ENCODE measurements around the gene MMD2.

Gene MMD2

GRCh38 chr7:4957847-4958476, 1.0 kb downstream of the MMD2 start:
- DNase-seq (ENCODE audit: low read depth): no peak

GRCh38 chr7:4951903-4952636, 6.9 kb downstream of the MMD2 start:
- peak; percentile 30 for DNase-seq (ENCODE audit: low read depth)

GRCh38 chr7:4951304-4951703, 7.7 kb downstream of the MMD2 start:
- DNase-seq (ENCODE audit: low read depth): no peak

GRCh38 chr7:4948402-4948801, 10.6 kb downstream of the MMD2 start:
- no peak for DNase-seq (ENCODE audit: low read depth)

GRCh38 chr7:4945949-4946348, 13.0 kb downstream of the MMD2 start:
- no peak for DNase-seq (ENCODE audit: low read depth)

- no peak for DNase-seq (ENCODE audit: low read depth)
Observed at GRCh38 chr7:4944939-4945338, 14.0 kb downstream of the MMD2 start.

GRCh38 chr7:4943297-4943696, 15.7 kb downstream of the MMD2 start:
- no peak for DNase-seq (ENCODE audit: low read depth)

- no peak for DNase-seq (ENCODE audit: low read depth)
Observed at GRCh38 chr7:4939971-4940728, 18.8 kb downstream of the MMD2 start.

- no peak for DNase-seq (ENCODE audit: low read depth)
Observed at GRCh38 chr7:4937411-4937810, 21.6 kb downstream of the MMD2 start.

- DNase-seq (ENCODE audit: low read depth): no peak
Observed at GRCh38 chr7:4934419-4935025, 24.5 kb downstream of the MMD2 start.

- DNase-seq (ENCODE audit: low read depth): peak; percentile 14
Observed at GRCh38 chr7:4931943-4932342, 27.0 kb downstream of the MMD2 start.

- DNase-seq (ENCODE audit: low read depth): no peak
Observed at GRCh38 chr7:4929005-4929404, 30.0 kb downstream of the MMD2 start.

- no peak for DNase-seq (ENCODE audit: low read depth)
Observed at GRCh38 chr7:4928445-4928844, 30.5 kb downstream of the MMD2 start.

- DNase-seq (ENCODE audit: low read depth): no peak
Observed at GRCh38 chr7:4919969-4920766, 38.8 kb downstream of the MMD2 start.

GRCh38 chr7:4916113-4916512, 42.9 kb downstream of the MMD2 start:
- DNase-seq (ENCODE audit: low read depth): no peak

GRCh38 chr7:4911111-4911828, 47.7 kb downstream of the MMD2 start:
- DNase-seq (ENCODE audit: low read depth): no peak

- peak; percentile 7 for DNase-seq (ENCODE audit: low read depth)
Observed at GRCh38 chr7:4906682-4907081, 52.3 kb downstream of the MMD2 start.

GRCh38 chr7:4905171-4905570, 53.8 kb downstream of the MMD2 start:
- DNase-seq (ENCODE audit: low read depth): no peak

- DNase-seq (ENCODE audit: low read depth): no peak
Observed at GRCh38 chr7:4904346-4904745, 54.6 kb downstream of the MMD2 start.

- no peak for DNase-seq (ENCODE audit: low read depth)
Observed at GRCh38 chr7:4895766-4896165, 63.2 kb downstream of the MMD2 start.

GRCh38 chr7:4894482-4894881, 64.5 kb downstream of the MMD2 start:
- DNase-seq (ENCODE audit: low read depth): no peak

Data from ELR (cell line).